GM12892 (cell line): ENCODE results near the gene CCL5.
"Not testable (repeated sequence)": the region's sequence is repeated elsewhere in the genome, so short reads cannot be mapped to it uniquely, and the experiment has no call there.

Source experiments
- DNase-seq: peaks from one replicate; pipeline ENCODE4 v3.0.0; 2011; ENCODE audit not compliant: insufficient read length
- FAIRE-seq: peaks from 2 replicates; lab custom pipeline; 2011; peaks lifted over from hg19 to GRCh38; lab: Jason Lieb, UNC
- POLR2A ChIP-seq: IDR thresholded peaks from 2 replicates; pipeline ENCODE4 v1.6.1; 2011; ENCODE audit warnings: low read depth, low read length, control low read depth
- POLR2AphosphoS5 ChIP-seq: IDR thresholded peaks from 2 replicates; pipeline ENCODE4 v1.6.1; 2011; ENCODE audit warnings: low read depth, low read length, control low read depth
- TAF1 ChIP-seq: IDR thresholded peaks from 2 replicates; pipeline ENCODE4 v1.6.1; 2011; ENCODE audit warnings: low read depth, mild to moderate bottlenecking, control low read depth, low read length, borderline replicate concordance

The CCL5 gene

DNA sequence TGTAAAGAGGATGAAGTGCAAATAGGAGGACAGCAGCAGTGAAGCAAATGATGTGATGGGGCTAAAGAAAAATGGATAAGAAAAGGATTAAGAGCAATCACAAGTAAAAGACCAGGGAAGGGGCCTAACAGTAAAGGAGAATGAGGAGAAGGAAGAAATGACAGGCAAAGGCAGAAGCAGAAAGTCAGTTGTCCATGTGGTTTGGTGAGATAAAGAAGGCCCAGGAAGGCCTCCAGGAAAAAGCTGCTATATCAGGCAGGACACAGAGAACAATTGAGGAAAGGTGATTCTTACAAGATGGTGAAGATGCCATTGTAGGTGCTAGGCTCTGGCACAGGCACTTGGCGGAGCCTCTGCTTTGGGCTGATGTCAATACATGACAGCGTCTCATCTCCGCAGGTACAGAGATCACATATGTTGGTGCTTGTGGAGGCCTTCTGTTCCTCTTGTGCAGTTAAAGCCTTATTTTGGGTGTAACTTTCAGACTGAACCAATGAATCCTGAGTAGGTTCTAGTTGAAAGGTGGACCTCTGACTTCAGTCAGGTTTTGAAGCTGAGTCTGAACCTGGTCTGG lies 32.3 kb upstream of the CCL5 start:
- FAIRE-seq (no peak), DNase-seq (no peak)
- TF ChIP-seq TAF1, result no peak

DNA sequence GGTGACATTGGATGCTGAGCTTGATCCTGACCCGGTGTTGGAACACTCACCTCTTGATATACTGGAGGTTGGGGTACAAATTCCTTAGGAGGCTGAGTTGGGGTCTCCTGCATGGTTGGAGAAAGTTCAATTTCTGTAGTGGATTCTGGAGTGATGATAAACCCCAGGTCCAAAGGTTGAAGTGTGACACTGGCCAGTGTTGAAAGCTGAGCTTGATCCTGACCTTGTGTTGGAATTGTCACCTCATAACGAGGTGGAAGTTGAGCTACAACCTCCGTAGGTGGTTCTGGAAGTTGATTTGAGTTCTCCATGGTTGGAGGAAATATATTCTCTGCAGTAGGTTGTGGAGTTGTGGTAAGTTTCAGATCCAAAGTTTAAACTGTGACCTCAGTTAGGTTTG lies 29.2 kb upstream of the CCL5 start:
- TF ChIP-seq POLR2A (no peak), POLR2AphosphoS5 (no peak), TAF1 (no peak)
- FAIRE-seq, result no peak
- no peak for DNase-seq

DNA sequence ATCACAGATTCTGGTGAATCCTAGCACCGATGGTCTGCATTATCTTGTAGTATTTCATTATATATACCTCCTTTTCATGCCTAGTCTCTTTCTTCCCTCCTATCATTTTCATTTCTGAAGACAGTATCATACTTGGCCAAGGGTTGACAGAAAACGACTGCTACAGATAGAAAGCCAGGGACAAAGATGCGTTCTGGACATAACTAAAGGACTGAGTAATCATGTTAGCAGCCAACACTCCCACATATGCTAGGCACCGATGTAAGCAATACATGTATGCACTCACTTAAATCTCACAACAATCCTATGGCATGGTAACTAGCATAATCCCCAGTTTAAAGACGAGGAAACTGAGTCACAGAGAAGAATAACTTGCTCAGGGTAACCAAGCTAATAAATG lies 27.5 kb upstream of the CCL5 start:
- DNase-seq (no peak), FAIRE-seq (no peak)
- no peak for TF ChIP-seq POLR2A

DNA sequence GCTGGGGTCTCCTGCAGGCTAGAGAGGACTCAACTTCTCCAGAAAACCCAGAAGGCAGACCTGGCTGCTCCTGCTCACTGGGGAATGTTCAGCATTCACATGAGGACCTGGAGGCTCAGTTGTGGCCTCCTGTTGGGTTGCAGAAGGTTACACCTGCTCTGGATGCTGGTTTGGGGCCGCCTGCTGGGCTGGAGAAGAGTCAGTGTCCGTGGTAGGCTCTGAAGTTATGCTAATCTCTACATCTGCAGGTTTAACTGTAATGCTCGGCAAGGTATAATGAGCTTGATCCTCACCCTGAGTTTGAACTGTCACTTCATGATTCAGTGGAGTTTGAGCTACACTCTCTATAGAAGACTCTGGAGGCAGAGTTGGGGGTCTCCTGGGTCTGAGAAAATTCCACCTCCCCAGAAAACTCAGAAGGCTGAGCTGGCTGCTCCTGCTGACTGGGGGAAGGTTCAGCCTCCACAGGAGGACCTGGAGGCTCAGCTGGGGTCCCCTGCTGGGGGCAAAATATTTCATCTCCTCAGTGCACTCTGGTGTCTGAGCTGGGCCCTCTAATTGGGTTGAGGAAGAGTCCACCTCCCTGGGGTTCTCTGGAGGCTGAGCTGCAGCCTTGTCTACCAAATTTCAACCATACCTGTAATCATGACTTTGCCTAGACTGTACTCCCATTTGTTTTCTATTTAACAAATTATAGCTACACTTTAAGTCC lies 26.9 kb upstream of the CCL5 start:
- TF ChIP-seq TAF1, result no peak
- TF ChIP-seq POLR2A, result no peak
- TF ChIP-seq POLR2AphosphoS5, result no peak
- DNase-seq (no peak), FAIRE-seq (no peak)

DNA sequence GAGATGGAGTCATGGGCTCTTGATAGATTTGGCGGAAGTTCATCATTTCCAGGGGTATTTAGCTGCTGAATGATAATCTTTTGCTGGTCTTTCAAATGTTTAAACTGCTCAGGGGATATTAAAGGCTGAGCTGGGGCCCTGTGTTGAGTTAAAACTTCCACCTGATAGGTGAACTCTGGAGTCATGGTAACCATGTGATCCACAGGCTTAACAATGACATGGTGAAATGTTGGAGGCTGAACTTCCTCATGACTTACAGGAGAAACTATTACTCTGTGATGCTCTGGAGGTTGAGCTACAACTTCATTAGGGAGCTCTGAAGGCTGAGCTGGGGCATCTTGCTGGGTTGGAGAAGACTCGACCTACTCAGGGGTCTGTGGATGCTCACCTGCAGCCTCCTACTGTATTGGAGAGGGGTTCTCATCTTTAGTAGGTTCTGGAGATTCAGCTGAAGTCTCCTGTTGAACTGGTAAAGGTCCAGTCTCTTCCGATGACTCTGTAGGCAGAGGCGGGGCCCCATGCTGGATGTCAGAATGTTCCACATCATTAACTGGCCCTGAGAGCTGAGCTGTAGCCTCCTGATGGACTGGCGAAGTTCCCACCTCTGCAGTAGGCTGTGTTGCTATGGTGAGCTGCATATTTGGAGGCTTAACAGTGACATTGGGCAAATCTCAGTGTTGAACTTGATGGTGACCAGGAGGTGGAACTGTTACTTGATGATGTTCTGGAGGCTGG lies 26.2 kb upstream of the CCL5 start:
- DNase-seq (no peak), FAIRE-seq (no peak)
- TF ChIP-seq POLR2AphosphoS5 (no peak), POLR2A (no peak), TAF1 (no peak)

DNA sequence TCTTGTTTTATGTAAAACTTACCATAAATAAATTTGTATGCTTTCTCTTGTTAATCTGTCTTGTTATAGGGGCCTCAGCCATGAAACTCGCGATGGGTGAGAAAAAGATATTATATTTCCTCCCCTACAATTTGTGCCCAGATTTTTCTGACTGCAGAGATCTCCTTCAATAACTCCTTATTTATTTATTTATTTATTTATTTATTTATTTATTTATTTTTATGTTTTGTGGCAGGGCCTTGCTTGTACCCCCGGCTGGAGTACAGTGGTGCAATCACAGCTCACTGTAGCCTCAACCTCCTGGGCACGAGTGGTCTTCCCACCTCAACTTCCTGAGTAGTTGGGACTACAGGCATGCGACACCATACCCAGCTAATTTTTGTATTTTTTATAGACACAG lies 23.3 kb upstream of the CCL5 start:
- no peak for FAIRE-seq
- no peak for DNase-seq
- TF ChIP-seq POLR2AphosphoS5, result no peak

DNA sequence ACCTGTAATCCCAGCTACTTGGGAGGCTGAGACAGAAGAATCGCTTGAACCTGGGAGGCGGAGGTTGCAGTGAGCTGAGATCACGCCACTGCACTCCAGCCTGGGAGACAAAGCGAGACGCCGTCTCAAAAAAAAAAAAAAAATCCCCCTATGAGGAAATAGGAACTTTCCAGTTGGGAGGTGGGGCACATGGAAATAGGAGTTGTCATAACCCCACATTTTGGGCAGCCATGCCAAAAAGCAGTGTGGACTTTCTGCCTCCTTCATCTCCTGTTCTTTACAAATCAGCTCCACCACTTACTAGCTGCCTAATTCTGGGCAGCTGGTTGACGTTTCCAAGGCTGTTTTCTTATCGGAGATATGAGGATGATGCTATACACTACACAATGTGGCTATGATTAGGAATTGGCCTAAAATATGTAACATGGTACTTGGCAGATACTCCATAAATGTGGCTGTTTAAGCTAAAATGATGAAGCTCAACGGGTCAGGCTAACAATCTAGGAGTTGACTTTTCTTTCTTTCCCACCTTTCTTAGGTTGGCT lies 21.5 kb upstream of the CCL5 start:
- TF ChIP-seq POLR2A (no peak), POLR2AphosphoS5 (no peak), TAF1 (no peak)
- FAIRE-seq (no peak), DNase-seq (no peak)

DNA sequence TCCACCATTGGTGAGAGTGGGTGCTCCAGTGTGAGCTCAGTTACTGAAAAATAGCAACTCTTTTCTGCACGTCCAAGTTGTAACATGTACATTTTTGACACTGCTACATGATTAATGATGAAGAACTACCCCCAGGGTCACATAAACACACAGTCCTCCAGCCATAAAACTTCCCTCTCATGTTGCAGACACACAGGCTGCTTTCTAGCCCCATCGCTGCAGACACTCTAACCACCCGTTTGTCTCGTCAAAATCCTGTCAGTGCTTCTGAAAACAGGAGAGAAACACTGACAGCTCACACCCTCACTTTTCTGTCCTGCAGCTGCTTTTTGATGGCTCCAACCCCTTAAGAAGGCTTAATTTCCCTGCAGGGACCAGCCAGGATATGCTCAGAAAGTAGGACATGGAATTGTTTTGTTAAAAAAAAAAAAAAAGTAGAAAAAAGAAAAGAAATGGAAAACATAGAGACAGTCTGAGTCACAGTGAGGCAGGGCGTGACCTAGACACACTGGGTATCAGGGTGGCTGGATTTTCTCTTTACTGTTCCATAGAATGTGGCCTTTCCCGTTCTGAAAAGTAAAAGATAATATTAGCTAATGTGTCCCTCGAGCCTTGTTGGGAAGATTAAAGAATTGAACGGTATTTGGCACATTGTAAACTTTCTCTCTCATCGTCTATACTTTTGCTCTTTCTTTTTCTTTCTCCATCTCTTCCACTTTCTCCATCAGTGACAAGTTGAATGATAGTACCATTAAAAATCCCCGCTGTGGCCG lies 20.7 kb upstream of the CCL5 start:
- FAIRE-seq (no peak), DNase-seq (no peak)
- TF ChIP-seq POLR2AphosphoS5, result no peak
- no peak for TF ChIP-seq POLR2A
- TF ChIP-seq TAF1, result no peak

DNA sequence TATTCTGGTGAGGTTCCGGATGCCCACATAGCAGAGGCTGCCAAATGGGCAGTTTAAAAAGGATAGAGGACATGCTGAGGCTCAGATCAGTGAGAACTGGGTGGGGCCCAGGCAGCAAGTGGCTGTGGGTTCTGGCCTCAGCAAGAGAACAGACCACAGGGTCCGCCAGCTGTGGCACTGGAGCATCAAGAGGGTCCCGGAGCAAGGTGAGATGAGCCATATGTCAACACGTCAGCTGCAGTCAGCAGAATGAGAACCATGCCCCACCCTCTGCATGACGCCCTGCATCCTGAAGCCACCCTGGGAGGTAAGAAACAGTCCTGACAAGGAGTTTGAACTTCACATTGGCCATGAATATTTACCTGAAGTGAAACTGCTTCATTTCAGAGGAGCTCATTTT lies 20.1 kb upstream of the CCL5 start:
- DNase-seq (no peak), FAIRE-seq (no peak)
- TF ChIP-seq TAF1 (no peak), POLR2A (no peak), POLR2AphosphoS5 (no peak)

DNA sequence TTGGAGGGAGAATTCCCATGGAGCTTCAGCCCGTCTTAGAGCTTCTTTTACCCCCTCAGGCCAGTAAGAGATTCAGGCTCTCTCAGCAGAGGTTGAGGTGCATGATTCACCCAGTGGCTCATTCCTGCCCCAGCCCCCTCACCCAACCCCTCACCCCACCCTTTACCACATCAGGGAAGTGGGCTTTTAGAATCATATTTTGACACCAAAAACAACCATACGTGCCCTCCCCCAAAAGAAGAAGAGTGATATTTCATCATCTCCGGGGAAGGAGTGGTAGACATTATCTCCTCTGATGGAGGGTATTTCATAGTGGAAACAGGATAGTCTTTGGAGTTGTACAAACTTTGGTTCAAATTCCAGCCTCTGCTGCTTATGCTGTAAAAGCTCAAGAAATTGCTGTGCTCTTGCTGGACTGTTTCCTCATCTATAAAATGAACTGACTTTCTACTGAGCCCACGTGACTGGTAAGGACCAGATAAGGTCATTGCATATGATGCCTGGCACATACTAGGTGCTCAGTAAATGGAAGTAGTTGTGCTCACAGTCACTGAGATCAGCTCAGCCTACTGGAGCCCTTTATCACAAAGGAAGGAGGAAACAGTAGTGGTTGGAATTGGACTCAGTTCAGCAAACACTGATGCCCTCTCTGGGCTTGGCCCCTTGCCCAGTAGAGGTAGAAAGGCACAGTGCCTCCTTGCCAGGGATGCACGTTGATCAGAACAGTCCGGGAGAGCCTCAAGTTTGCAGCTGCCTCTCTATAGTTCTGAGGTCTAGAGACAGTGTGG lies 18.3 kb upstream of the CCL5 start:
- no peak for FAIRE-seq
- TF ChIP-seq TAF1, result no peak
- TF ChIP-seq POLR2A, result no peak
- TF ChIP-seq POLR2AphosphoS5, result no peak
- DNase-seq, result no peak

DNA sequence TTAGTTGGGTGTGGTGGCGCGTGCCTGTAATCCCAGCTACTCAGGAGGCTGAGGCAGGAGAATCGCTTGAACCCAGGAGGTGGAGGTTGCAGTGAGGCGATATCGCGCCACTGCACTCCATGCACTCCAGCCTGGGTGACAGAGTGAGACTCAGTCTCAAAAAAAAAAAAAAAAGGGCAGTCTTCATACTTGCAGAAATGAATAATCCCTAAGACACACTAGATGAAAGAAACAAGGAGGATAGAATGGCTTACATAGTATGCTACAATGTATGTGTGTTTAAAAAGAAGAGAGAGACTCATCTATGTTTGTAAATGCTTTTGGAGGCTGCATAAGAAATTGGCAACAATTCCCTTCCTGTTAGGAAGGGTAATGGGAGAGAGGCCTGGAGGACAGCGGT lies 17.6 kb upstream of the CCL5 start:
- FAIRE-seq, DNase-seq: not testable (repeated sequence)
